Nephron (organoid): ENCODE data around the gene DNER.

Experiments used
- H3K27ac Mint-ChIP-seq, 3 experiments: 2 replicates each; pipeline ENCODE4 v1.8.0; 2020; ENCODE audit warnings: mixed read lengths in 3 of 3, mild to moderate bottlenecking in 2 of 3, moderate library complexity in 1 of 3
- H3K27me3 Mint-ChIP-seq: 2 replicates; pipeline ENCODE4 v1.8.0; 2021; ENCODE audit warnings: low read depth, mild to moderate bottlenecking, moderate library complexity, mixed read lengths
- H3K36me3 Mint-ChIP-seq: 2 replicates; pipeline ENCODE4 v1.8.0; 2020; ENCODE audit warnings: low read depth, mixed read lengths
- H3K4me1 Mint-ChIP-seq: 2 replicates; pipeline ENCODE4 v1.8.0; 2020; ENCODE audit warnings: mixed read lengths
- H3K4me3 Mint-ChIP-seq, 3 experiments: 2 replicates each; pipeline ENCODE4 v1.8.0; 2020; ENCODE audit warnings: mild to moderate bottlenecking in 3 of 3, mixed read lengths in 3 of 3, moderate library complexity in 2 of 3
- H3K9me3 Mint-ChIP-seq: 2 replicates; pipeline ENCODE4 v1.8.0; 2020; ENCODE audit warnings: mixed read lengths
- CTCF ChIP-seq, 3 experiments: fragments of 200-600 bp; sonication (generic); IDR thresholded peaks; one replicate each; pipeline ENCODE4 v1.5.0; 2021; ENCODE audit warnings: antibody characterized with exemption in 3 of 3; ENCODE audit not compliant: unreplicated experiment in 3 of 3

DNER gene

DNA sequence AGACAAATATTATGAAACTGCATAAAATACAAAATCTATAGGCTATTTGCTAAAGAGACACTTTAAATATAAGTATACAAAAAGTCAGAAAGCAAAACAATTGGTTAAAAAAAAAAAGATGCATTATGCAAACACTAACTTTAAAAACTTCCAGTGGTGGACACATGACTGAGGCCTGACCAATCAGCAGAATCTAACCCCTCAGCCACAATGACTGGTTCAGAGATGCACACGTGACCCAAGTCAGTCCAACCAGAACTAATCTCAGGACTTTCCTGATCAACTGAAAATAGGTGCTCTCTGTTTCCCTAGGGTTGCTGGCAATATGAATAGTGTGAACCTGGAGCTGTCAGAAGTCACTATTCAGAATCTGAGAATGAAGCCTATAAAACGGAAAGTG lies 22.7 kb downstream of the DNER start:
- Mint-ChIP-seq H3K27ac (no peak overlapping the region), H3K36me3 (no peaks in the 10 kb centered on the region), H3K4me1 (no peaks in the 10 kb centered on the region), H3K27me3 (peaks cover 6% of the 10 kb centered on the region), H3K9me3 (peaks cover 7% of the 10 kb centered on the region), H3K4me3 (no peak overlapping the region)
- TF ChIP-seq CTCF (IDR thresholded peaks at IDR 0.05; ENCODE audit: unreplicated experiment in 3 of 3) = no peak

DNA sequence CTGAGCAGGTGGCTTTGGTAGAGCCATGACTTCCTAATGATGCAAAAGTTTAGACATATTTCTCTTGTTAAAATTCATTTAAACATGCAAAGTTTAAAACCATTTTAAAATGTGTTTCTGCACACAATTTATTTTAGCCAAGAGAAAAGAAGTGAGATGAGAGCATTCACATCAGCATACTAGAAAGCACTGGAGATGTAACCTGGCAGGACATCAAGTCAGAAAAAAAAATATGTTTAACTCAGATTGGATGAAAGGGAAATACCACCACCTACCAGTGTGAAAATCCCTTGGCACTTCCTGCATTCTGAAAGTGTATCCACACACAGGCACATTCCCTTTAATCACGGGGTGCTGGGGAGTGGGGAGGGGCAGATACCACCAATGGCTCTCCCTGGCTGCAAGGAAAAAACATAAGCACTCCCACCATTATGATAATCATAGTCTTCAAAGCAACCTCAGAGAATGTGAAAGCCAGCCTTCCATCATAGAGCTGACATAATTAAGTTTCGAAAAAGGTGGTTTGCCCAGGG lies 25.0 kb downstream of the DNER start:
- peaks cover 4% of the 10 kb centered on the region for H3K27me3 Mint-ChIP-seq
- no peak overlapping the region for H3K4me3 Mint-ChIP-seq
- H3K9me3 Mint-ChIP-seq = peaks cover 7% of the 10 kb centered on the region
- H3K27ac Mint-ChIP-seq = no peak overlapping the region
- TF ChIP-seq CTCF (IDR thresholded peaks at IDR 0.05; ENCODE audit: unreplicated experiment in 3 of 3) = no peak
- H3K36me3 Mint-ChIP-seq = no peaks in the 10 kb centered on the region
- H3K4me1 Mint-ChIP-seq = no peaks in the 10 kb centered on the region

DNA sequence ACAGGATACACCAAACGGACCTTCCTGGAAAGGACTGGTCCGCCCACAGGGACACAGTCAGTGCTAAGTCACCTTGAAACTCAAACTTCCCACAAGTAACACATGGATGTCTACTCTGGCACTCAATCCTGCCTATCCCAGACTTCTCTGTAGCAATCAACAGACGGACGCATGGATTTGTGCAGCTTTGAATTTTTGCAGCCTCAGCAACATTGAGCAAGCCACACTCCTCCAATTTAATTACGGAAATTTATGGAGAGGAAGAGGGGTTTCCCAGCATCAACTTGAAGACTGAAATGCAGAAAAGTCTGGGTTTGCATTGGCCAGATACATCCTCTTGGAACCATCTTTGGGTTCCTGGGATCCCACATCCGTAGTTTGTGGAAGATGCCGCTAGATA lies 26.2 kb downstream of the DNER start:
- no peak overlapping the region for H3K27ac Mint-ChIP-seq
- peaks cover 11% of the 10 kb centered on the region for H3K27me3 Mint-ChIP-seq
- H3K36me3 Mint-ChIP-seq = no peaks in the 10 kb centered on the region
- H3K4me1 Mint-ChIP-seq = no peaks in the 10 kb centered on the region
- H3K9me3 Mint-ChIP-seq = peaks cover 3% of the 10 kb centered on the region
- TF ChIP-seq CTCF (IDR thresholded peaks at IDR 0.05; ENCODE audit: unreplicated experiment in 3 of 3) = no peak
- H3K4me3 Mint-ChIP-seq = no peak overlapping the region

GRCh38 chr2:229686122-229686919 lies 28.0 kb downstream of the DNER start:
- Mint-ChIP-seq H3K9me3 (no peaks in the 10 kb centered on the region), H3K27ac (no peak overlapping the region), H3K4me1 (no peaks in the 10 kb centered on the region), H3K4me3 (no peak overlapping the region), H3K36me3 (no peaks in the 10 kb centered on the region), H3K27me3 (peaks cover 11% of the 10 kb centered on the region)
- no peak for TF ChIP-seq CTCF (IDR thresholded peaks at IDR 0.05; ENCODE audit: unreplicated experiment in 3 of 3)

DNA sequence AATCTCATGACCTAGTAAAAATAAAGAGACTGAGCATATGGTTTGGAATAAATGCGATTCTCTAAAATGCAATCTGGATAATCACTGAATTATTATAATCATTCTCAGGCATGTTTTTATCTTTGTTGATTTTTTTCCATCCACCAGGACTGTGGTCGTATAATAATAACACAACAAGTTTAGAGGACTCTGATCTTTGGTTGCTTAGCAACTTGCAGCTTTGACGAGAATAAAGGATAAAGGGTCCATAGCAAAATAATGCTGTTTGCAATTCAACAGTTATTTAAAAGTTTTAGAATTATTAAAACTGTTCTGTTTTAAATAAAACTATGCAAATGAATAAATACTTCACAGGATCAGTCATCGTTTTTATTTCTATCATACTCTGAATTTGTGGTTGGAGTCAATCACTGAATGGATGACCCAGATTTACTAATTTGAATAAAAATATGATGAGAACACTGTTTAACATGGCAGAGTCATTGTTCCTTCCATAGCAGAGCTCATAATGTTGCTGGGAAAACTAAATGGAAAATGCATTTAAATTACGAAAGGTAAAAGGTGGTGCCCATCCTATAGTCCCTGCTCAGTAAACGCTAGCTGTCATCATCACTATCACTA lies 29.3 kb downstream of the DNER start:
- Mint-ChIP-seq H3K27me3 (peaks cover 11% of the 10 kb centered on the region), H3K27ac (no peak overlapping the region), H3K4me3 (no peak overlapping the region), H3K4me1 (no peaks in the 10 kb centered on the region), H3K36me3 (no peaks in the 10 kb centered on the region), H3K9me3 (no peaks in the 10 kb centered on the region)
- no peak for TF ChIP-seq CTCF (IDR thresholded peaks at IDR 0.05; ENCODE audit: unreplicated experiment in 3 of 3)
